K562 (cell line): ENCODE results near the gene SEC63. TPM values are rescaled to one million over a fixed set of nuclear protein-coding genes. Genes with fewer than 3 reads are reported as not detected.
A peak's percentile ranks its signal among the peaks of the same experiment; 100 is the strongest.

Experiments
- ARID2 ChIP-seq: fragments of 450-650 bp; IDR thresholded peaks from 2 replicates; pipeline ENCODE4 v1.6.1; 2017; ENCODE audit warnings: antibody characterized with exemption, mild to moderate bottlenecking
- BMI1 ChIP-seq: fragments of 150-350 bp; IDR thresholded peaks from 2 replicates; pipeline ENCODE4 v1.6.1; 2014; ENCODE audit warnings: low read length
- CBX3 ChIP-seq, 2 experiments: IDR thresholded peaks; 1 replicate in 1 of 2; 2 replicates in 1 of 2; pipeline ENCODE4 v1.6.1; 2012; ENCODE audit warnings: inconsistent platforms in 2 of 2, low read length in 2 of 2, borderline replicate concordance in 1 of 2, control low read depth in 1 of 2
- CHD1 ChIP-seq: fragments of 200-600 bp; sonication (generic); IDR thresholded peaks from one replicate; pipeline ENCODE4 v1.6.1; 2012; ENCODE audit warnings: mild to moderate bottlenecking, moderate library complexity, low read length, inconsistent platforms
- COPS2 ChIP-seq: fragments of 450-650 bp; conservative IDR thresholded peaks from 2 replicates; pipeline ENCODE4 v1.6.1; 2016; ENCODE audit warnings: mild to moderate bottlenecking, moderate library complexity
- FOS ChIP-seq: IDR thresholded peaks from 3 replicates; pipeline ENCODE4 v1.6.1; 2011; ENCODE audit not compliant: insufficient read length; ENCODE audit errors: extremely low read depth
- NCOR1 ChIP-seq: fragments of 450-650 bp; IDR thresholded peaks from 2 replicates; pipeline ENCODE4 v1.6.1; 2016; ENCODE audit warnings: mild to moderate bottlenecking, moderate library complexity
- NR2C1 ChIP-seq, 2 experiments: fragments of 450-650 bp; IDR thresholded peaks; 2 replicates each; pipeline ENCODE4 v1.6.1; 2017; ENCODE audit warnings: mild to moderate bottlenecking in 2 of 2, antibody characterized with exemption in 1 of 2, inconsistent platforms in 1 of 2, missing compliant biosample characterization in 1 of 2, missing genetic modification characterization in 1 of 2
- PML ChIP-seq: IDR thresholded peaks from 2 replicates; pipeline ENCODE4 v1.6.1; 2012; ENCODE audit warnings: low read length, inconsistent platforms
- PTTG1 ChIP-seq: fragments of 450-650 bp; IDR thresholded peaks from 2 replicates; pipeline ENCODE4 v1.6.1; 2016; ENCODE audit warnings: low read depth, mild to moderate bottlenecking, missing genetic modification characterization, missing compliant biosample characterization
- RB1 ChIP-seq: fragments of 450-650 bp; IDR thresholded peaks from 2 replicates; pipeline ENCODE4 v1.6.1; 2017; ENCODE audit warnings: low read depth, mild to moderate bottlenecking
- SNIP1 ChIP-seq: fragments of 450-650 bp; IDR thresholded peaks from 2 replicates; pipeline ENCODE4 v1.7.1; 2017; ENCODE audit warnings: low read depth, mild to moderate bottlenecking
- SOX6 ChIP-seq: fragments of 450-650 bp; IDR thresholded peaks from 2 replicates; pipeline ENCODE4 v1.6.1; 2014; ENCODE audit warnings: mild to moderate bottlenecking
- SRSF9 ChIP-seq: fragments of 200-400 bp; formaldehyde crosslinking; IDR thresholded peaks from 2 replicates; pipeline ENCODE4 v1.6.1; 2017; ENCODE audit warnings: low read depth, low read length, borderline replicate concordance
- ZBTB7A ChIP-seq: IDR thresholded peaks from 2 replicates; pipeline ENCODE4 v1.6.1; 2011; ENCODE audit warnings: low read depth, mild to moderate bottlenecking, low read length, moderate library complexity, borderline replicate concordance; ENCODE audit not compliant: control insufficient read depth
- ZKSCAN1 ChIP-seq: fragments of 150-350 bp; IDR thresholded peaks from 2 replicates; pipeline ENCODE4 v1.6.1; 2016; ENCODE audit warnings: low read depth, low read length
- ZNF778 ChIP-seq: fragments of 450-650 bp; formaldehyde crosslinking; IDR thresholded peaks from 2 replicates; pipeline ENCODE4 v1.4.0; 2020; ENCODE audit warnings: mild to moderate bottlenecking, moderate library complexity
- polyA plus RNA-seq, 8 experiments: library from polyadenylated mRNA; depleted of rRNA in 4 of 8; stranded (reverse) in 5 of 8; unstranded in 3 of 8; fragments of >200 nt; fragmentation: Nextera tagmentation in 2 of 8; fragmentation: Illumina TruSeq in 1 of 8; extraction: Ambion mirVana in 2 of 8; extraction: Trizol in 1 of 8; gene quantifications; 2 replicates each; pipeline versions ENCODE4 v1.2.1 to v1.2.3, GENCODE V29; 2011 to 2014; ENCODE audit warnings: inconsistent platforms in 1 of 8, missing spikeins in 1 of 8
- total RNA-seq, 7 experiments: library from RNA; depleted of rRNA in 6 of 7; stranded (reverse); fragments of >200 nt in 6 of 7; fragmentation: Illumina TruSeq in 2 of 7; extraction: Trizol in 2 of 7; gene quantifications; 2 replicates each; pipeline versions ENCODE4 v1.2.1 to v1.2.3, GENCODE V29; 2011 to 2021; ENCODE audit warnings: low replicate concordance in 1 of 7
- TF ChIP-seq, protein P1 (sequence below): fragments of 450-650 bp; formaldehyde crosslinking; IDR thresholded peaks from 2 replicates; pipeline ENCODE4 v1.4.0; 2020; ENCODE audit warnings: mild to moderate bottlenecking, moderate library complexity
- TF ChIP-seq, protein P2 (sequence below): IDR thresholded peaks from 2 replicates; pipeline ENCODE4 v1.6.1; 2011; ENCODE audit warnings: borderline replicate concordance, low read depth, mild to moderate bottlenecking, moderate library complexity, low read length; ENCODE audit not compliant: insufficient read depth, poor library complexity, severe bottlenecking
- TF ChIP-seq, protein P3 (sequence below): fragments of 450-650 bp; IDR thresholded peaks from 2 replicates; pipeline ENCODE4 v1.6.1; 2017; ENCODE audit warnings: antibody characterized with exemption, mild to moderate bottlenecking

SEC63 gene
- total and polyA plus RNA-seq, 9 of the 15 experiments (the other 6 are each of a cell fraction or from before 2014, with no cell fraction given) = 13.8 to 74.6 (median 28.4) TPM

DNA sequence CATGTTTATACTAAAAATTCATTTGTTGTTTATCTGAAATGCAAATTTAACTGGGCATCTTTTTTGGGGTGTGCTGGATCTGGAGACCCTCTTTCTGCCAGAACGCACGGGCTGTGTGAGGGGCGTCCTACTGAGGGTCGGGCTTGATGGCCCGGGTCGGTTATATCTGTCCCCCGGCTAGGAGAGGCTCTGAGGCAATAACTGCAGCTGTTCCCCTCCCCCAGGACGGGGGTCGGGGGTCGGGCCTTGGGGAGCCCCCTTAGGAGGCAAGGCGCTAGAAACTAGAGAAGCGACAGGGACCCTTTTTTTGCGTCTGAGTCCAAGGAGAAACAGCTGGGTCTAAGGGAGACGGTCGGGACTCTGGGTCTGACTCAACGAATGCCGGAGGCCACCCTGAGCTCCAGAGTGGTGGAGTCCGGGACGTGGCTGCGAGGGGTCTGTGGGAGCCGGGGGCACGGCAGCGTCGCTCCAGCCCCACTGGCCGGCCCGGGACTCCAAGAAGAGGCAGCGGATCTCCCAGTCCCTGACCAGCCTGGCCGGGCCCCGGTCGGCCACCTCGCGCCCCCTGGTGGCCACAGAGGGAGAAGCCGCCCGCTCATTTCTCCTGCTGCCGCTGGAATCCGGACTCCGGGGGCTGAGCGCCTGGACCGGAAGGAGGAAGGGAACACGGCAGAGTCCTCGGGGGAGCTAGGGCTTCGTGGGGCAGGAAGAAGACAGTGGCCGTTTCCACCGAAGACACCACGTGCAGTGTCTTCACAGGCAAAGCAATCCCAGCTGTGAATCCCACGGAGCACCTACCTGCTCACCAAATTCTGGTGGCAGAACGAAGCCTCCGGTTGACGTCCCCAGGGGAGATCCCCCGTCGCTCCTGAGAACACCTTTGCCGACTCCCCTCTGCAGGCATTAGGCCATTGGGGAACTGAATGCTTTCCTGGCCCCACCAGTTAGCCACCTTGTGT lies 109.9 kb downstream of the SEC63 start (continued):
- TF ChIP-seq ARID2 (no peak), CBX3 (IDR thresholded peaks at IDR 0.05; ENCODE audit: borderline replicate concordance in 1 of 2, low read length in 2 of 2) (peak in 1 of 2 experiments; percentile 77; a peak in 1 of 3 replicates), ZBTB7A (0 out of 2 replicates have a peak, but pooled peaks have one; percentile 15), COPS2 (no peak), NR2C1 (IDR thresholded peaks at IDR 0.05) (no peak), NR2C1 (tag; IDR thresholded peaks at IDR 0.05) (no peak), SNIP1 (no peak), BMI1 (no peak), FOS (no peak), PML (no peak), CHD1 (no peak), NCOR1 (no peak), ZKSCAN1 (no peak), RB1 (peak; percentile 93), SRSF9 (no peak), ZNF778 (CRISPR knock-in tag) (no peak), PTTG1 (tag) (no peak), SOX6 (no peak)
- TF ChIP-seq, protein P1, sequence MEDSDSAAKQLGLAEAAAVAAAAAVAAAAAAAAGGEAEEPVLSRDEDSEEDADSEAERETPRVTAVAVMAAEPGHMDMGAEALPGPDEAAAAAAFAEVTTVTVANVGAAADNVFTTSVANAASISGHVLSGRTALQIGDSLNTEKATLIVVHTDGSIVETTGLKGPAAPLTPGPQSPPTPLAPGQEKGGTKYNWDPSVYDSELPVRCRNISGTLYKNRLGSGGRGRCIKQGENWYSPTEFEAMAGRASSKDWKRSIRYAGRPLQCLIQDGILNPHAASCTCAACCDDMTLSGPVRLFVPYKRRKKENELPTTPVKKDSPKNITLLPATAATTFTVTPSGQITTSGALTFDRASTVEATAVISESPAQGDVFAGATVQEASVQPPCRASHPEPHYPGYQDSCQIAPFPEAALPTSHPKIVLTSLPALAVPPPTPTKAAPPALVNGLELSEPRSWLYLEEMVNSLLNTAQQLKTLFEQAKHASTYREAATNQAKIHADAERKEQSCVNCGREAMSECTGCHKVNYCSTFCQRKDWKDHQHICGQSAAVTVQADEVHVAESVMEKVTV = peak; percentile 55; the same call in 1 of the 2 replicates
- TF ChIP-seq, protein P2, sequence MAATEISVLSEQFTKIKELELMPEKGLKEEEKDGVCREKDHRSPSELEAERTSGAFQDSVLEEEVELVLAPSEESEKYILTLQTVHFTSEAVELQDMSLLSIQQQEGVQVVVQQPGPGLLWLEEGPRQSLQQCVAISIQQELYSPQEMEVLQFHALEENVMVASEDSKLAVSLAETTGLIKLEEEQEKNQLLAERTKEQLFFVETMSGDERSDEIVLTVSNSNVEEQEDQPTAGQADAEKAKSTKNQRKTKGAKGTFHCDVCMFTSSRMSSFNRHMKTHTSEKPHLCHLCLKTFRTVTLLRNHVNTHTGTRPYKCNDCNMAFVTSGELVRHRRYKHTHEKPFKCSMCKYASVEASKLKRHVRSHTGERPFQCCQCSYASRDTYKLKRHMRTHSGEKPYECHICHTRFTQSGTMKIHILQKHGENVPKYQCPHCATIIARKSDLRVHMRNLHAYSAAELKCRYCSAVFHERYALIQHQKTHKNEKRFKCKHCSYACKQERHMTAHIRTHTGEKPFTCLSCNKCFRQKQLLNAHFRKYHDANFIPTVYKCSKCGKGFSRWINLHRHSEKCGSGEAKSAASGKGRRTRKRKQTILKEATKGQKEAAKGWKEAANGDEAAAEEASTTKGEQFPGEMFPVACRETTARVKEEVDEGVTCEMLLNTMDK = no peak
- TF ChIP-seq, protein P3, sequence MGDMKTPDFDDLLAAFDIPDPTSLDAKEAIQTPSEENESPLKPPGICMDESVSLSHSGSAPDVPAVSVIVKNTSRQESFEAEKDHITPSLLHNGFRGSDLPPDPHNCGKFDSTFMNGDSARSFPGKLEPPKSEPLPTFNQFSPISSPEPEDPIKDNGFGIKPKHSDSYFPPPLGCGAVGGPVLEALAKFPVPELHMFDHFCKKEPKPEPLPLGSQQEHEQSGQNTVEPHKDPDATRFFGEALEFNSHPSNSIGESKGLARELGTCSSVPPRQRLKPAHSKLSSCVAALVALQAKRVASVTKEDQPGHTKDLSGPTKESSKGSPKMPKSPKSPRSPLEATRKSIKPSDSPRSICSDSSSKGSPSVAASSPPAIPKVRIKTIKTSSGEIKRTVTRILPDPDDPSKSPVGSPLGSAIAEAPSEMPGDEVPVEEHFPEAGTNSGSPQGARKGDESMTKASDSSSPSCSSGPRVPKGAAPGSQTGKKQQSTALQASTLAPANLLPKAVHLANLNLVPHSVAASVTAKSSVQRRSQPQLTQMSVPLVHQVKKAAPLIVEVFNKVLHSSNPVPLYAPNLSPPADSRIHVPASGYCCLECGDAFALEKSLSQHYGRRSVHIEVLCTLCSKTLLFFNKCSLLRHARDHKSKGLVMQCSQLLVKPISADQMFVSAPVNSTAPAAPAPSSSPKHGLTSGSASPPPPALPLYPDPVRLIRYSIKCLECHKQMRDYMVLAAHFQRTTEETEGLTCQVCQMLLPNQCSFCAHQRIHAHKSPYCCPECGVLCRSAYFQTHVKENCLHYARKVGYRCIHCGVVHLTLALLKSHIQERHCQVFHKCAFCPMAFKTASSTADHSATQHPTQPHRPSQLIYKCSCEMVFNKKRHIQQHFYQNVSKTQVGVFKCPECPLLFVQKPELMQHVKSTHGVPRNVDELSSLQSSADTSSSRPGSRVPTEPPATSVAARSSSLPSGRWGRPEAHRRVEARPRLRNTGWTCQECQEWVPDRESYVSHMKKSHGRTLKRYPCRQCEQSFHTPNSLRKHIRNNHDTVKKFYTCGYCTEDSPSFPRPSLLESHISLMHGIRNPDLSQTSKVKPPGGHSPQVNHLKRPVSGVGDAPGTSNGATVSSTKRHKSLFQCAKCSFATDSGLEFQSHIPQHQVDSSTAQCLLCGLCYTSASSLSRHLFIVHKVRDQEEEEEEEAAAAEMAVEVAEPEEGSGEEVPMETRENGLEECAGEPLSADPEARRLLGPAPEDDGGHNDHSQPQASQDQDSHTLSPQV = no peak
